Endothelial cell of umbilical vein (primary cell): ENCODE results near the gene SLC44A3. TPM values are rescaled to one million over a fixed set of nuclear protein-coding genes. Genes with fewer than 3 reads are reported as not detected.

Source experiments
- BruUV-seq: library from RNA; stranded (reverse); fragments of 400-500 nt; replicated peaks from 2 replicates; lab custom pipeline; 2021; lab: Mats Ljungman, UMichigan
- CTCF ChIA-PET: fragments of 300-600, 350-600 bp; sonication (Branson Sonifier 250); formaldehyde crosslinking; loops from one replicate; lab custom pipeline; 2021; ENCODE audit warnings: antibody characterized with exemption, inconsistent platforms; lab: Charles Lee
- POLR2A ChIA-PET: fragments of 300-600, 350-600 bp; sonication (Branson Sonifier 250); formaldehyde crosslinking; loops from one replicate; lab custom pipeline; 2021; ENCODE audit warnings: antibody characterized with exemption, inconsistent platforms; lab: Charles Lee
- DNase-seq: peaks from one replicate; pipeline ENCODE4 v3.0.0-alpha.2; 2011; ENCODE audit warnings: low read depth, low spot score
- FAIRE-seq: peaks from 2 replicates; lab custom pipeline; 2011; peaks lifted over from hg19 to GRCh38; lab: Jason Lieb, UNC
- H2AFZ ChIP-seq: 2 replicates; pipeline ENCODE4 v1.6.0; 2012; ENCODE audit warnings: low read depth, low read length, control low read depth, inconsistent platforms
- H3K27ac ChIP-seq: 2 replicates; pipeline ENCODE4 v1.5.1; 2011; ENCODE audit warnings: low read depth, mild to moderate bottlenecking, control low read depth, low read length, moderate library complexity; ENCODE audit not compliant: insufficient read depth
- H3K27me3 ChIP-seq, 2 experiments: 2 replicates each; pipeline versions ENCODE4 v1.6.0 to v1.6.1; 2011; ENCODE audit warnings: low read length in 2 of 2, mixed read lengths in 1 of 2; ENCODE audit not compliant: control insufficient read depth in 2 of 2, insufficient read depth in 2 of 2
- H3K36me3 ChIP-seq, 2 experiments: 2 replicates in 1 of 2; 3 replicates in 1 of 2; pipeline ENCODE4 v1.5.1; 2011; ENCODE audit warnings: low read length in 2 of 2, mild to moderate bottlenecking in 1 of 2, moderate library complexity in 1 of 2; ENCODE audit not compliant: control insufficient read depth in 2 of 2, insufficient read depth in 2 of 2; ENCODE audit errors: extremely low read depth in 1 of 2
- H3K4me1 ChIP-seq: 3 replicates; pipeline ENCODE4 v1.5.1; 2011; ENCODE audit warnings: mild to moderate bottlenecking, low read length; ENCODE audit not compliant: control insufficient read depth, insufficient read depth; ENCODE audit errors: extremely low read depth
- H3K4me2 ChIP-seq: 2 replicates; pipeline ENCODE4 v1.6.1; 2011; ENCODE audit warnings: low read length, control low read depth, mixed read lengths; ENCODE audit not compliant: insufficient read depth
- H3K4me3 ChIP-seq, 3 experiments: fragments of 200-600 bp in 1 of 3; sonication (generic), shearing (Covaris generic) in 1 of 3; replicated peaks in 1 of 3; 2 replicates each; pipeline ENCODE4 v1.5.1; 2011 to 2016; ENCODE audit warnings: control low read depth in 3 of 3, low read length in 3 of 3, mild to moderate bottlenecking in 2 of 3, inconsistent platforms in 1 of 3, low read depth in 1 of 3, moderate library complexity in 1 of 3; ENCODE audit not compliant: insufficient read depth in 1 of 3
- H3K79me2 ChIP-seq: 2 replicates; pipeline ENCODE4 v1.6.0; 2012; ENCODE audit warnings: low read length, inconsistent platforms; ENCODE audit not compliant: control insufficient read depth, insufficient read depth
- H3K9ac ChIP-seq: replicated peaks from 2 replicates; pipeline ENCODE3; 2011; ENCODE audit warnings: low read length, control low read depth; ENCODE audit not compliant: insufficient read depth; ENCODE audit errors: extremely low read depth
- H3K9me1 ChIP-seq: replicated peaks from 3 replicates; pipeline ENCODE4 v1.6.0; 2011; ENCODE audit warnings: mild to moderate bottlenecking, low read length; ENCODE audit not compliant: control insufficient read depth, insufficient read depth; ENCODE audit errors: extremely low read depth
- H3K9me3 ChIP-seq: replicated peaks from 2 replicates; pipeline ENCODE4 v1.5.1; 2012; ENCODE audit warnings: low read length, inconsistent platforms; ENCODE audit not compliant: control insufficient read depth, insufficient read depth
- H4K20me1 ChIP-seq: replicated peaks from 2 replicates; pipeline ENCODE3; 2011; ENCODE audit warnings: mild to moderate bottlenecking, low read length; ENCODE audit not compliant: control insufficient read depth, insufficient read depth; ENCODE audit errors: extremely low read depth
- CTCF ChIP-seq, 2 donors: IDR thresholded peaks; 1 replicate in 1 of 2; 2 replicates in 1 of 2; pipeline ENCODE4 v1.5.1; 2011; ENCODE audit warnings: low read length in 2 of 2, mild to moderate bottlenecking in 2 of 2, moderate library complexity in 2 of 2, control low read depth in 1 of 2, inconsistent platforms in 1 of 2, low read depth in 1 of 2; ENCODE audit not compliant: insufficient read depth in 1 of 2; ENCODE audit errors: extremely low read depth in 1 of 2
- EZH2 ChIP-seq: IDR thresholded peaks from 2 replicates; pipeline ENCODE4 v1.6.1; 2012; ENCODE audit warnings: borderline replicate concordance, low read depth, mild to moderate bottlenecking, moderate library complexity, low read length, inconsistent platforms; ENCODE audit not compliant: severe bottlenecking
- GATA2 ChIP-seq: IDR thresholded peaks from 2 replicates; pipeline ENCODE4 v1.7.0; 2011; ENCODE audit warnings: low read depth, mild to moderate bottlenecking, moderate library complexity, mixed read lengths, low read length; ENCODE audit not compliant: insufficient read length, insufficient read depth
- JUN ChIP-seq: IDR thresholded peaks from 2 replicates; pipeline ENCODE4 v1.6.1; 2011; ENCODE audit warnings: borderline replicate concordance, low read depth; ENCODE audit not compliant: insufficient read length, insufficient read depth
- MAX ChIP-seq: IDR thresholded peaks from 2 replicates; pipeline ENCODE4 v1.6.1; 2011; ENCODE audit not compliant: insufficient read depth, insufficient read length
- MYC ChIP-seq: IDR thresholded peaks from one replicate; pipeline ENCODE4 v1.6.1; 2011; ENCODE audit warnings: mild to moderate bottlenecking, low read depth, low read length
- dilution Hi-C: fragments of 300-500 bp; cut with MboI; formaldehyde crosslinking; loops from one replicate; pipeline ENCODE4 v1.15.0; 2019; ENCODE audit warnings: low sequenced_read_pairs; ENCODE audit not compliant: extremely low pct_ligation_motif_present
- intact Hi-C: fragments of 100-400 bp; cut with micrococcal nuclease; formaldehyde crosslinking; loops from one replicate; pipeline ENCODE4 v1.10.0; 2022
- polyA plus RNA-seq, 4 experiments: library from polyadenylated mRNA; depleted of rRNA in 3 of 4; stranded (reverse) in 3 of 4; unstranded in 1 of 4; fragments of >200 nt; gene quantifications; 2 replicates each; pipeline versions ENCODE4 v1.2.1 to v1.2.3, GENCODE V29; 2011 to 2012; ENCODE audit warnings: missing spikeins in 1 of 4
- total RNA-seq: library from RNA; stranded (reverse); gene quantifications from 2 replicates; pipeline ENCODE4 v1.2.3, GENCODE V29; 2021

SLC44A3 gene
- total and polyA plus RNA-seq, 2 donors (not counting 3 experiments of a cell fraction or from before 2014, with no cell fraction given): 0.29 to 0.42 TPM

- dilution Hi-C loops (no loop called here), intact Hi-C loops (no loop called here)
- TF ChIP-seq CTCF (IDR thresholded peaks at IDR 0.05; ENCODE audit: extremely low read depth in 1 of 2, insufficient read depth in 1 of 2, low read depth in 1 of 2, low read length in 2 of 2) (no peak), JUN (no peak), EZH2 (no peak), MYC (no peak), GATA2 (no peak), MAX (no peak)
- no peak overlapping the region for H3K9ac ChIP-seq
- FAIRE-seq: no peak
- H2AFZ ChIP-seq: no peak overlapping the region
- no peaks in the 10 kb centered on the region for H3K36me3 ChIP-seq
- H3K27ac ChIP-seq: no peak overlapping the region
- ChIA-PET CTCF (interaction anchor here (1.0 to 5.8 kb wide), 6 partner anchors 7 to 179 kb away, joined by 3 to 67 read pairs (median 27); no protein-coding TSS in a partner anchor), POLR2A (no interaction called here)
- no peak overlapping the region for H3K4me2 ChIP-seq
- H3K4me3 ChIP-seq: no peak overlapping the region
- no peaks in the 10 kb centered on the region for H3K79me2 ChIP-seq
- DNase-seq: no peak
- H3K9me1 ChIP-seq: no peaks in the 10 kb centered on the region
- no peaks in the 10 kb centered on the region for H4K20me1 ChIP-seq
- H3K4me1 ChIP-seq: peaks cover 33% of the 10 kb centered on the region
- H3K9me3 ChIP-seq: no peaks in the 10 kb centered on the region
- no peaks in the 10 kb centered on the region for H3K27me3 ChIP-seq
- no TSS peak for BruUV-seq
Measured at GRCh38 chr1:94864821-94865220, 44.7 kb downstream of the SLC44A3 start.
